Measurements from ENCODE around the gene AGPAT4. TPM values are rescaled to one million over a fixed set of nuclear protein-coding genes. Genes with fewer than 3 reads are reported as not detected.
"Not testable (repeated sequence)": the region's sequence is repeated elsewhere in the genome, so short reads cannot be mapped to it uniquely, and the experiment has no call there.

The AGPAT4 gene
- total and polyA plus RNA-seq, 8 donors: 12.4 to 19.4 (median 15.7) TPM

- Histone ChIP-seq H3K4me3 (no peak overlapping the region), H3K27ac (peak overlapping the region in 1 of 2 donors; percentile 5), H3K36me3 (no peaks in the 10 kb centered on the region), H3K4me1 (no peaks in the 10 kb centered on the region), H3K27me3 (no peaks in the 10 kb centered on the region), H3K9me3 (no peaks in the 10 kb centered on the region)
- ATAC-seq: peak; percentile 79
- TF ChIP-seq CTCF (IDR thresholded peaks at IDR 0.05): no peak
- intact Hi-C loops (cut with DNase I): no loop called here
- DNase-seq: peak in 2 of 4 donors; percentile 70 to 88
These were observed 87.6 kb downstream of the AGPAT4 start for GRCh38 chr6:161186173-161186769.

- Histone ChIP-seq H3K4me1 (no peaks in the 10 kb centered on the region), H3K9me3 (no peaks in the 10 kb centered on the region), H3K27me3 (no peaks in the 10 kb centered on the region), H3K4me3 (no peak overlapping the region), H3K27ac (no peak overlapping the region), H3K36me3 (no peaks in the 10 kb centered on the region)
- ATAC-seq (no peak), DNase-seq (no peak)
- no peak for TF ChIP-seq CTCF (IDR thresholded peaks at IDR 0.05)
- intact Hi-C loops (cut with DNase I): no loop called here
These were observed 92.7 kb downstream of the AGPAT4 start for GRCh38 chr6:161181121-161181520.

GRCh38 chr6:161178155-161178554 lies 95.7 kb downstream of the AGPAT4 start:
- peak in 1 of 4 donors; percentile 61 for DNase-seq
- ATAC-seq; H3K27ac ChIP-seq; H3K4me1 ChIP-seq; H3K27me3 ChIP-seq; intact Hi-C loops (cut with DNase I); H3K36me3 ChIP-seq; H3K4me3 ChIP-seq; H3K9me3 ChIP-seq: not testable (repeated sequence)

GRCh38 chr6:161176428-161176827 lies 97.4 kb downstream of the AGPAT4 start:
- H3K36me3 ChIP-seq; H3K27ac ChIP-seq; H3K9me3 ChIP-seq; H3K4me3 ChIP-seq; DNase-seq; H3K27me3 ChIP-seq; ATAC-seq; H3K4me1 ChIP-seq; intact Hi-C loops (cut with DNase I): not testable (repeated sequence)

GRCh38 chr6:161172769-161173168 lies 101.1 kb downstream of the AGPAT4 start:
- H3K27ac ChIP-seq; H3K4me3 ChIP-seq; H3K27me3 ChIP-seq; H3K9me3 ChIP-seq; intact Hi-C loops (cut with DNase I); ATAC-seq; DNase-seq; H3K36me3 ChIP-seq; H3K4me1 ChIP-seq: not testable (repeated sequence)

- intact Hi-C loops (cut with DNase I): no loop called here
- no peaks in the 10 kb centered on the region for H3K4me1 ChIP-seq
- no peak for TF ChIP-seq CTCF (IDR thresholded peaks at IDR 0.05)
These were observed 102.7 kb downstream of the AGPAT4 start for GRCh38 chr6:161171207-161171606.

GRCh38 chr6:161169696-161170095 lies 104.2 kb downstream of the AGPAT4 start:
- Histone ChIP-seq H3K9me3 (peaks cover 0 to 1% of the 10 kb centered on the region in 2 donors), H3K4me3 (no peak overlapping the region), H3K27me3 (no peaks in the 10 kb centered on the region), H3K36me3 (peaks cover 0 to 17% of the 10 kb centered on the region in 2 donors), H3K27ac (no peak overlapping the region), H3K4me1 (no peaks in the 10 kb centered on the region)
- DNase-seq (no peak), ATAC-seq (no peak)
- intact Hi-C loops (cut with DNase I): no loop called here
- no peak for TF ChIP-seq CTCF (IDR thresholded peaks at IDR 0.05)

More at GRCh38 chr6:161171207-161171606, 102.7 kb downstream of the AGPAT4 start:
- Histone ChIP-seq H3K4me3 (no peak overlapping the region), H3K27ac (no peak overlapping the region), H3K36me3 (peaks cover 0 to 1% of the 10 kb centered on the region in 2 donors), H3K9me3 (peaks cover 0 to 1% of the 10 kb centered on the region in 2 donors), H3K27me3 (no peaks in the 10 kb centered on the region)
- ATAC-seq (no peak), DNase-seq (no peak)

All from left lung (tissue), 10 donors.